ENCODE results near the gene RNF215. TPM values are rescaled to one million over a fixed set of nuclear protein-coding genes. Genes with fewer than 3 reads are reported as not detected.

RNF215 gene
- total RNA-seq, 1 donor from 2014 or later: 43.1 TPM

- H3K9me3 Mint-ChIP-seq (ENCODE audit: unreplicated experiment): peaks cover 5% of the 10 kb centered on the region
- no peak for TF ChIP-seq CTCF (IDR thresholded peaks at IDR 0.05; ENCODE audit: partially characterized antibody, unreplicated experiment)
- DNase-seq: no peak
- H3K4me3 Mint-ChIP-seq (ENCODE audit: unreplicated experiment): no peak overlapping the region
- H3K4me1 Mint-ChIP-seq (ENCODE audit: low read depth, unreplicated experiment): no peaks in the 10 kb centered on the region
- H3K27me3 Mint-ChIP-seq (ENCODE audit: unreplicated experiment): peaks cover 2% of the 10 kb centered on the region
- H3K27ac Mint-ChIP-seq (ENCODE audit: unreplicated experiment): no peak overlapping the region
- H3K36me3 Mint-ChIP-seq (ENCODE audit: unreplicated experiment): peaks cover 4% of the 10 kb centered on the region
These were observed 46.0 kb upstream of the RNF215 start for GRCh38 chr22:30433227-30433626.

DNA sequence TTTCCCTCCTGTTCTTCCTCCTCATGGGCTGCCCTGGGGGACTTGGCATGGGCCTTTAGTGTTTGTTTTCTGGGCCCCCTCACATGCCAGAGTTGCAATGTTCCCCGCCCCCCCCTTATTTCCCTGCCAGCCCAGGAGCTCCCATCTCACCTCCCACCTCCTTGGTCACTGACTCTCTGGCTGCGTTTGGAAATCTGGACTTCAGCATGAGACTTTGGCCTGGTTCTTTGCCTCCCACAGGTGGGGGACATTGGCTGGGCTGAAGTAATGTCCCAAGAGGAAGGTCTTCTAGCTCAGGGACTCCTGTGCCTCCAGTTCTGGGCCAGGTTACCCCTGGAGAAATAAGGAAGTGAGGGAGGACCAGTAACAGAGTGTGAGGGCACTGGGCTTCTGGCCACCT, 45.3 kb upstream of the RNF215 start:
- H3K9me3 Mint-ChIP-seq (ENCODE audit: unreplicated experiment): peaks cover 4% of the 10 kb centered on the region
- H3K36me3 Mint-ChIP-seq (ENCODE audit: unreplicated experiment): peaks cover 4% of the 10 kb centered on the region
- H3K4me1 Mint-ChIP-seq (ENCODE audit: low read depth, unreplicated experiment): no peaks in the 10 kb centered on the region
- TF ChIP-seq CTCF (IDR thresholded peaks at IDR 0.05; ENCODE audit: partially characterized antibody, unreplicated experiment): no peak
- DNase-seq: no peak
- no peak overlapping the region for H3K4me3 Mint-ChIP-seq (ENCODE audit: unreplicated experiment)
- peaks cover 2% of the 10 kb centered on the region for H3K27me3 Mint-ChIP-seq (ENCODE audit: unreplicated experiment)
- H3K27ac Mint-ChIP-seq (ENCODE audit: unreplicated experiment): no peak overlapping the region

- no peak for TF ChIP-seq CTCF (IDR thresholded peaks at IDR 0.05; ENCODE audit: partially characterized antibody, unreplicated experiment)
- Mint-ChIP-seq H3K36me3 (ENCODE audit: unreplicated experiment) (peaks cover 4% of the 10 kb centered on the region), H3K27me3 (ENCODE audit: unreplicated experiment) (peaks cover 2% of the 10 kb centered on the region), H3K4me3 (ENCODE audit: unreplicated experiment) (no peak overlapping the region), H3K27ac (ENCODE audit: unreplicated experiment) (no peak overlapping the region), H3K9me3 (ENCODE audit: unreplicated experiment) (peaks cover 5% of the 10 kb centered on the region), H3K4me1 (ENCODE audit: low read depth, unreplicated experiment) (no peaks in the 10 kb centered on the region)
- DNase-seq: no peak
These were observed 44.9 kb upstream of the RNF215 start for GRCh38 chr22:30432096-30432495.

- peaks cover 2% of the 10 kb centered on the region for H3K27me3 Mint-ChIP-seq (ENCODE audit: unreplicated experiment)
- no peaks in the 10 kb centered on the region for H3K4me1 Mint-ChIP-seq (ENCODE audit: low read depth, unreplicated experiment)
- H3K4me3 Mint-ChIP-seq (ENCODE audit: unreplicated experiment): no peak overlapping the region
- H3K27ac Mint-ChIP-seq (ENCODE audit: unreplicated experiment): no peak overlapping the region
- DNase-seq: no peak
- TF ChIP-seq CTCF (IDR thresholded peaks at IDR 0.05; ENCODE audit: partially characterized antibody, unreplicated experiment): no peak
- H3K36me3 Mint-ChIP-seq (ENCODE audit: unreplicated experiment): peaks cover 4% of the 10 kb centered on the region
- H3K9me3 Mint-ChIP-seq (ENCODE audit: unreplicated experiment): peaks cover 5% of the 10 kb centered on the region
These were observed 43.7 kb upstream of the RNF215 start for GRCh38 chr22:30430933-30431332.

GRCh38 chr22:30429887-30430286, 42.7 kb upstream of the RNF215 start:
- Mint-ChIP-seq H3K9me3 (ENCODE audit: unreplicated experiment) (peaks cover 4% of the 10 kb centered on the region), H3K27ac (ENCODE audit: unreplicated experiment) (no peak overlapping the region)

More at GRCh38 chr22:30429887-30430286, 42.7 kb upstream of the RNF215 start:
- H3K36me3 Mint-ChIP-seq (ENCODE audit: unreplicated experiment): no peaks in the 10 kb centered on the region
- H3K27me3 Mint-ChIP-seq (ENCODE audit: unreplicated experiment): peaks cover 2% of the 10 kb centered on the region
- DNase-seq: no peak
- TF ChIP-seq CTCF (IDR thresholded peaks at IDR 0.05; ENCODE audit: partially characterized antibody, unreplicated experiment): no peak
- no peak overlapping the region for H3K4me3 Mint-ChIP-seq (ENCODE audit: unreplicated experiment)
- peaks cover 2% of the 10 kb centered on the region for H3K4me1 Mint-ChIP-seq (ENCODE audit: low read depth, unreplicated experiment)
